ENCODE data around the gene C2orf92.

C2orf92 gene

DNA sequence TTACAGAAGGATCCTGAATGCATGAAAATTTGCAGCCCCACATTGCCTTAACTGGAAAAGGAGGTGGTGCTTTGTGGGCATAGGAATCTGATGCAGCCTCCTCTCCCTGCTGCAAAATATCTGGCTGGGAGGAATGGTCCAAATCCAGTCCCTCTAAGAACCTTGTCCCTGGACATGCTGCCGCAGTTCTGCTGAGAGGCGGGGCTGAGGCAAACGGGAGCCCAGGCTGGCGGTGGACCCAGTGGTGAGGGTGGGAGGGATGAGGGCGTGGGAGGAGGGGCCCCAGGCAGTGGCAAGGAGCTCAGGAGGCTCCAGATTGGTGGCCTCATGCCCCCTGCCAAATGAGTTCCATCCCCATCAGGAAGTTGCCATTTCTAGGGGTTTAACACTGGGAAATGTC, 80.1 kb downstream of the C2orf92 start:
- DNase-seq, result no peak

DNA sequence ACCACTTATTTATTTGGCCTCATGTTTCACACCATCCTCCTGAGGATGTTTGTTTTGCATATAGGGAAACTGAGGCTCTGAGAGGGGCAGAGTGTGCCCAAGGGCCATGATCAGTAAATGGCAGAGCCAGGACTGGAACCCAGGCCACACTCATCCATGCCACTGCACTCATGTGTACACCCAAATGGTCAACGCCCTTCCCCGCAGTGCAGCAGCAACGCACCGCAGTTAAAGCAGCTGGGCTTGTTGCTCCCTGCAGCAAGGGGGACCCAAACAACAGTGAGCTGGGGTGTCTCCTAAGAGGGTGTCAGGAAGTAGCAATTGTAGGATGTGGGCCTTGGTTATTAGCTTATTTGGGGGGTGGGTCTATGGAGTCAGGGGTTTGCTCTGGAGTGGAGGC, 80.5 kb downstream of the C2orf92 start:
- DNase-seq, result no peak

DNA sequence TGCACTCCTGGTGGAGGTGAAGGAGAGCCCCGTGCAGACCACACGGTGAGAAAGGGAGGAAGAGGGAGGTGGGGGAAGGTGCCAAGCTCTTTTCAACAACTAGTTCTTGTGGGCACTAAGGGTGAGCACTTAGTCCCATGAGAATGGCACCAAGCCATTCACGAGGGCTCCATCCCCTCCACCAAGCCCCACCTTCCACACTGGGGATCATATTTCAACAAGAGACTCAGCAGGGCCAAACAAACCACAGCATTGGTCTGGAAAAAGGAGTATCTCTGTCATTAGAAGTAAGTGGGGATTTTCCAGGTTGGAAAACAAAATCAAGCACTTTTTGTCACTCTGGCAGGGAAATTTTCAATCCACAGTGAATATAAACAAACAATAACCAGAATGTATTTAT, 82.2 kb downstream of the C2orf92 start:
- no peak for DNase-seq
